HepG2 (cell line): ENCODE data around the gene ZNF275. TPM values are rescaled to one million over a fixed set of nuclear protein-coding genes. Genes with fewer than 3 reads are reported as not detected.

Source experiments
- BCL3 ChIP-seq: sonication (generic); formaldehyde crosslinking; IDR thresholded peaks from 2 replicates; pipeline ENCODE4 v1.5.1; 2020; ENCODE audit warnings: mild to moderate bottlenecking, missing genetic modification reagents, moderate library complexity
- CAMTA2 ChIP-seq: sonication (generic); formaldehyde crosslinking; IDR thresholded peaks from 2 replicates; pipeline ENCODE4 v1.4.0; 2020; ENCODE audit warnings: mild to moderate bottlenecking, missing genetic modification reagents, borderline replicate concordance
- CERS6 ChIP-seq: sonication (generic); formaldehyde crosslinking; IDR thresholded peaks from 2 replicates; pipeline ENCODE4 v1.5.0; 2020; ENCODE audit warnings: missing genetic modification reagents
- ZNF142 ChIP-seq: sonication (generic); formaldehyde crosslinking; IDR thresholded peaks from 2 replicates; pipeline ENCODE4 v1.4.0; 2020; ENCODE audit warnings: missing genetic modification reagents
- ZNF230 ChIP-seq: sonication (generic); formaldehyde crosslinking; IDR thresholded peaks from 2 replicates; pipeline ENCODE4 v1.4.0; 2020; ENCODE audit warnings: mild to moderate bottlenecking, missing genetic modification reagents
- ZNF263 ChIP-seq: sonication (generic); formaldehyde crosslinking; IDR thresholded peaks from 2 replicates; pipeline ENCODE4 v1.4.0; 2020; ENCODE audit warnings: missing genetic modification reagents
- ZNF367 ChIP-seq: sonication (generic); formaldehyde crosslinking; IDR thresholded peaks from 2 replicates; pipeline ENCODE4 v1.4.0; 2020; ENCODE audit warnings: missing genetic modification reagents, borderline replicate concordance
- ZNF563 ChIP-seq: sonication (generic); formaldehyde crosslinking; IDR thresholded peaks from 2 replicates; pipeline ENCODE4 v1.8.0; 2022; ENCODE audit warnings: mild to moderate bottlenecking, moderate library complexity, missing genetic modification reagents
- polyA plus RNA-seq, 8 experiments: library from polyadenylated mRNA; depleted of rRNA in 3 of 8; stranded (reverse) in 7 of 8; unstranded in 1 of 8; fragments of >200 nt; fragmentation: Illumina TruSeq in 4 of 8; extraction: Trizol in 4 of 8; gene quantifications; 2 replicates each; pipeline versions ENCODE4 v1.2.1 to v1.2.3, GENCODE V29; 2011 to 2016; ENCODE audit warnings: low read depth in 4 of 8, missing spikeins in 1 of 8, mixed read lengths in 1 of 8; ENCODE audit not compliant: insufficient read depth in 1 of 8
- total RNA-seq, 5 experiments: library from RNA; depleted of rRNA; stranded (reverse); fragments of >200 nt; fragmentation: Illumina TruSeq; extraction: Trizol; gene quantifications; 2 replicates each; pipeline ENCODE4 v1.2.3, GENCODE V29; 2016; ENCODE audit warnings: low read depth in 1 of 5

Gene ZNF275
- total and polyA plus RNA-seq, 2 of the 13 experiments (the other 11 are each of a cell fraction or from before 2014, with no cell fraction given): 6.4 to 11.8 TPM

GRCh38 chrX:153361781-153362397 is 27.9 kb downstream of the ZNF275 start (continued):
- TF ChIP-seq ZNF142 (CRISPR knock-in tag) (no peak), ZNF263 (no peak), ZNF563 (CRISPR knock-in tag) (no peak), ZNF367 (CRISPR knock-in tag) (no peak), BCL3 (CRISPR knock-in tag) (no peak), ZNF230 (CRISPR knock-in tag) (no peak), CAMTA2 (CRISPR knock-in tag) (no peak), CERS6 (no peak)
- TF ChIP-seq, all 625 proteins: peak for 0
